K562 (cell line): ENCODE results near the gene ELOVL2. TPM values are rescaled to one million over a fixed set of nuclear protein-coding genes. Genes with fewer than 3 reads are reported as not detected.

ENCODE experiments used
- ATAC-seq: fragments of 200-7000 bp; cut with Tn5 transposase; 3 replicates; pipeline ENCODE4 v1.9.1; 2020; ENCODE audit warnings: moderate library complexity
- BruUV-seq: library from RNA; stranded (reverse); fragments of 400-500 nt; replicated peaks from 2 replicates; lab custom pipeline; 2021; lab: Mats Ljungman, UMichigan
- CTCF ChIA-PET: fragments of 300-600 bp; formaldehyde crosslinking; extraction: SDS; loops from one replicate; lab custom pipeline; 2021; ENCODE audit warnings: low intra/inter-chr PET ratio; lab: Yijun Ruan, JAX
- POLR2A ChIA-PET: fragments of 300-600, 350-650 bp; sonication (Branson Sonifier 250); formaldehyde crosslinking; extraction: SDS; loops from one replicate; lab custom pipeline; 2021; ENCODE audit warnings: antibody characterized with exemption, inconsistent platforms; lab: Yijun Ruan, JAX
- DNase-seq, 4 experiments: peaks; one replicate each; pipeline versions ENCODE4 v3.0.0 to v3.0.0-alpha.2; 2011 to 2018; ENCODE audit warnings: low spot score in 3 of 4, mixed read lengths in 3 of 4; ENCODE audit errors: extremely low read depth in 1 of 4
- FAIRE-seq: peaks from 2 replicates; lab custom pipeline; 2011; peaks lifted over from hg19 to GRCh38; lab: Jason Lieb, UNC
- H2AFZ ChIP-seq: 2 replicates; pipeline ENCODE4 v1.6.0; 2011; ENCODE audit warnings: low read depth, low read length, control low read depth, inconsistent platforms
- H3K27ac ChIP-seq: fragments of 200-600 bp; 3 replicates; pipeline ENCODE4 v1.8.0; 2011; ENCODE audit warnings: low read depth, mild to moderate bottlenecking, control low read depth, inconsistent platforms, low read length, moderate library complexity, mixed read lengths; ENCODE audit errors: extremely low read depth
- H3K27me3 ChIP-seq, 2 experiments: fragments of 300-600 bp in 1 of 2; 2 replicates in 1 of 2; 3 replicates in 1 of 2; pipeline versions ENCODE4 v1.6.0 to v1.8.0; 2011; ENCODE audit warnings: inconsistent platforms in 2 of 2, low read length in 2 of 2, mild to moderate bottlenecking in 1 of 2, mixed read lengths in 1 of 2, moderate library complexity in 1 of 2; ENCODE audit not compliant: control insufficient read depth in 2 of 2, insufficient read depth in 2 of 2
- H3K36me3 ChIP-seq: fragments of 300-600 bp; 3 replicates; pipeline ENCODE4 v1.8.0; 2011; ENCODE audit warnings: mild to moderate bottlenecking, low read length, inconsistent platforms; ENCODE audit not compliant: control insufficient read depth, insufficient read depth
- H3K4me1 ChIP-seq, 2 experiments: fragments of 200-600 bp in 1 of 2; replicated peaks in 1 of 2; 2 replicates in 1 of 2; 3 replicates in 1 of 2; pipeline versions ENCODE4 v1.5.1 to v1.8.0; 2011; ENCODE audit warnings: inconsistent platforms in 2 of 2, low read length in 2 of 2, mild to moderate bottlenecking in 1 of 2, mixed read lengths in 1 of 2, moderate library complexity in 1 of 2; ENCODE audit not compliant: control insufficient read depth in 2 of 2, insufficient read depth in 2 of 2
- H3K4me2 ChIP-seq: 2 replicates; pipeline ENCODE4 v1.6.1; 2011; ENCODE audit warnings: low read length, control low read depth, inconsistent platforms, mixed read lengths; ENCODE audit not compliant: insufficient read depth
- H3K4me3 ChIP-seq: fragments of 200-600 bp; sonication (generic), shearing (Covaris generic); 2 replicates; pipeline ENCODE4 v1.5.1; 2016; ENCODE audit warnings: control low read depth, inconsistent platforms
- H3K79me2 ChIP-seq: fragments of 200-600 bp; 3 replicates; pipeline ENCODE4 v1.8.0; 2011; ENCODE audit warnings: low read length, inconsistent platforms; ENCODE audit not compliant: control insufficient read depth, insufficient read depth
- H3K9ac ChIP-seq, 2 experiments: 2 replicates each; pipeline versions ENCODE4 v1.6.0 to v1.6.1; 2011; ENCODE audit warnings: low read depth in 2 of 2, low read length in 2 of 2, control low read depth in 1 of 2, inconsistent platforms in 1 of 2, mild to moderate bottlenecking in 1 of 2, mixed read lengths in 1 of 2; ENCODE audit not compliant: insufficient read depth in 1 of 2
- H3K9me1 ChIP-seq: one replicate; pipeline ENCODE4 v1.6.0; 2011; ENCODE audit warnings: inconsistent platforms, mild to moderate bottlenecking, low read length, moderate library complexity; ENCODE audit not compliant: control insufficient read depth, insufficient read depth
- H3K9me3 ChIP-seq: replicated peaks from 2 replicates; pipeline ENCODE4 v1.5.1; 2011; ENCODE audit warnings: low read depth, low read length, inconsistent platforms; ENCODE audit not compliant: control insufficient read depth, insufficient read depth
- H4K20me1 ChIP-seq: replicated peaks from 2 replicates; pipeline ENCODE4 v1.6.1; 2011; ENCODE audit warnings: low read length, inconsistent platforms, mixed read lengths; ENCODE audit not compliant: control insufficient read depth, insufficient read depth
- CREB3 ChIP-seq: fragments of 450-650 bp; conservative IDR thresholded peaks from 2 replicates; pipeline ENCODE4 v1.6.1; 2016; ENCODE audit warnings: missing genetic modification characterization, low read depth, mild to moderate bottlenecking, missing compliant biosample characterization, moderate library complexity
- EHMT2 ChIP-seq: fragments of 450-650 bp; IDR thresholded peaks from 2 replicates; pipeline ENCODE4 v1.6.1; 2018; ENCODE audit warnings: antibody characterized with exemption
- FOSL1 ChIP-seq: fragments of 200-800 bp; sonication (Bioruptor generic); conservative IDR thresholded peaks from 2 replicates; pipeline ENCODE4 v1.6.1; 2016; ENCODE audit warnings: missing genetic modification characterization, missing compliant biosample characterization
- JUND ChIP-seq, 2 experiments: IDR thresholded peaks; 2 replicates in 1 of 2; 3 replicates in 1 of 2; pipeline ENCODE4 v1.6.1; 2011; ENCODE audit warnings: borderline replicate concordance in 2 of 2, low read depth in 2 of 2, low read length in 2 of 2, improper control_type of control experiment in 1 of 2, missing biosample characterization in 1 of 2, missing genetic modification characterization in 1 of 2, missing genetic modification reagents in 1 of 2
- ZNF655 ChIP-seq: fragments of 250-450 bp; sonication (Bioruptor Pico); IDR thresholded peaks from 2 replicates; pipeline ENCODE4 v1.5.0; 2021
- WGBS: fragments of 100-300 bp; shearing (Covaris generic); methylation state at CpG from one replicate; pipeline ENCODE4 v1.1.6; 2016; ENCODE audit warnings: low coverage, mixed read lengths; ENCODE audit not compliant: insufficient coverage; ENCODE audit errors: missing lambda C conversion rate; 5-methylcytosine and 5-hydroxymethylcytosine counted together
- in situ Hi-C: fragments of 300-500 bp; cut with MboI; formaldehyde crosslinking; loops from 4 replicates; pipeline ENCODE4 v1.15.0; 2018; ENCODE audit warnings: inconsistent platforms, mixed read lengths
- intact Hi-C: fragments of 100-400 bp; cut with micrococcal nuclease; formaldehyde crosslinking; loops from 2 replicates; pipeline ENCODE4 v1.14.2; 2022
- polyA plus RNA-seq, 8 experiments: library from polyadenylated mRNA; depleted of rRNA in 4 of 8; stranded (reverse) in 5 of 8; unstranded in 3 of 8; fragments of >200 nt; fragmentation: Nextera tagmentation in 2 of 8; fragmentation: Illumina TruSeq in 1 of 8; extraction: Ambion mirVana in 2 of 8; extraction: Trizol in 1 of 8; gene quantifications; 2 replicates each; pipeline versions ENCODE4 v1.2.1 to v1.2.3, GENCODE V29; 2011 to 2014; ENCODE audit warnings: inconsistent platforms in 1 of 8, missing spikeins in 1 of 8
- total RNA-seq, 7 experiments: library from RNA; depleted of rRNA in 6 of 7; stranded (reverse); fragments of >200 nt in 6 of 7; fragmentation: Illumina TruSeq in 2 of 7; extraction: Trizol in 2 of 7; gene quantifications; 2 replicates each; pipeline versions ENCODE4 v1.2.1 to v1.2.3, GENCODE V29; 2011 to 2021; ENCODE audit warnings: low replicate concordance in 1 of 7

Gene ELOVL2
- total and polyA plus RNA-seq, 9 of the 15 experiments (the other 6 are each of a cell fraction or from before 2014, with no cell fraction given) = 0.05 to 0.96 (median 0.31) TPM

GRCh38 chr6:11007715-11008608 lies 36.1 kb downstream of the ELOVL2 start:
- Histone ChIP-seq H3K9me1 (no peaks in the 10 kb centered on the region), H3K9ac (no peak overlapping the region), H2AFZ (no peak overlapping the region), H3K4me2 (no peak overlapping the region), H3K4me3 (no peak overlapping the region), H3K27ac (no peak overlapping the region), H3K4me1 (peaks cover 0 to 5% of the 10 kb centered on the region in 2 experiments; a peak in 2 of 5 replicates), H3K27me3 (peaks cover 10 to 16% of the 10 kb centered on the region in 2 experiments; a peak in 3 of 5 replicates), H3K36me3 (no peaks in the 10 kb centered on the region), H4K20me1 (no peaks in the 10 kb centered on the region), H3K79me2 (no peaks in the 10 kb centered on the region), H3K9me3 (no peaks in the 10 kb centered on the region)
- no peak for DNase-seq
- WGBS = 9% methylated on average over 10 of the region's 10 CpGs
- 0 out of 3 replicates have a peak, but pooled peaks have one; percentile 27 for ATAC-seq
- ChIA-PET POLR2A (interaction anchor here (0.8 to 1.2 kb wide), 3 partner anchors 15 to 115 kb away, joined by 3 to 4 read pairs (median 3); no protein-coding TSS in a partner anchor), CTCF (no interaction called here)
- FAIRE-seq = no peak
- in situ Hi-C loops = no loop called here
- no TSS peak for BruUV-seq
- TF ChIP-seq CREB3 (tag) (no peak), FOSL1 (peak; percentile 81), ZNF655 (CRISPR knock-in tag) (no peak), EHMT2 (no peak), JUND (IDR thresholded peaks at IDR 0.05; ENCODE audit: borderline replicate concordance, low read depth, low read length) (peak; percentile 7; the same call in 1 of the 2 replicates), JUND (tag; IDR thresholded peaks at IDR 0.05; ENCODE audit: borderline replicate concordance, low read depth, low read length) (peak; percentile 10; the same call in 1 of the 3 replicates)
- intact Hi-C loops = no loop called here
